Medulla oblongata (tissue), 1 donor: ENCODE measurements around the gene NEDD1.

Experiments used
- DNase-seq: peaks from one replicate; pipeline ENCODE4 v3.0.0-alpha.2; 2015; ENCODE audit errors: extremely low spot score

Gene NEDD1

GRCh38 chr12:96901175-96901574 is 5.9 kb upstream of the NEDD1 start:
- DNase-seq, result no peak

- no peak for DNase-seq
These were observed 5.0 kb upstream of the NEDD1 start for GRCh38 chr12:96902076-96902475.

- no peak for DNase-seq
These were observed 584 bp upstream of the NEDD1 start for GRCh38 chr12:96906498-96906848.

GRCh38 chr12:96907671-96908422 is 790 bp downstream of the NEDD1 start:
- peak; percentile 31 for DNase-seq

GRCh38 chr12:96908423-96908675 is 1.3 kb downstream of the NEDD1 start:
- DNase-seq, result no peak

DNA sequence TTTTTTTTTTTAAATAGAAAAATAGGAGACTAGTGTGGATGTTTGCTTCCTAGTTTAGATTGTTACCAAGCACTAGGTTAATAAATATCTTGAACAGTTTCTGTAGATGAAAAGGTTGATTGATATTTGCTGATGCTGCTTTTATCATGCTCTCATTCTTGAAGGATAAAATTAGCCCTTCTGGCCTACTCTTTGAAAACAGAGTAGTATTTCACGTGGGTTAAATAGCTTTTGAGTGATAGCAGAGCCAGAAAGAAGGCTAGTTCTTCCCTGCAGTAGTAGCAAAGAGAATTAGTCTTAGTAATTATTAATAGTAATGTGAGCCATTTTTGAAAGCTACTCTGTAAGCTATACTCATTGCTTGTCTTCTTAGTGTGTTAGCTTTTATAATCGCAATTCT is 5.2 kb downstream of the NEDD1 start:
- no peak for DNase-seq

- DNase-seq, result no peak
These were observed 5.9 kb downstream of the NEDD1 start for GRCh38 chr12:96912943-96913342.

GRCh38 chr12:96919510-96920210 is 12.6 kb downstream of the NEDD1 start:
- DNase-seq, result no peak

- no peak for DNase-seq
These were observed 41.7 kb downstream of the NEDD1 start for GRCh38 chr12:96948782-96949181.

DNA sequence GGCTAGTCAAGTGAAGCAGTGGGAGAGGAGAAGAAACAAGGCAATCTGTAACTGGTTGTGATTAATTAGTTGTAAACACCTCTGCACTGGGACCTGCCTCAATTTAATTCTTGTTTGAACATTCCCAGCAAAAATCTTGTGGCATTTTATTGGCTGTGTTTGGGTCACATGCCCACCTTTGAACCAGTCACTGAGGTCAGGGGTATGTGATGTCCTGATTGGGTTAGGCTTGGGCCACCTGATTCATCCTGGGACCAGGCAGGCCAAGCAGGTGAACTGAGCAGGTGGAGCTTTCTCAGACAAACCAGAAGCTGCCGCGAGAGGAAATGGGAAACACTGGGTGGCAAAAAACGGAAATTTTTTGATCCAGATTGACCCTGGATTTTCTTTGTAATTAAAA is 72.5 kb downstream of the NEDD1 start:
- DNase-seq, result no peak

DNA sequence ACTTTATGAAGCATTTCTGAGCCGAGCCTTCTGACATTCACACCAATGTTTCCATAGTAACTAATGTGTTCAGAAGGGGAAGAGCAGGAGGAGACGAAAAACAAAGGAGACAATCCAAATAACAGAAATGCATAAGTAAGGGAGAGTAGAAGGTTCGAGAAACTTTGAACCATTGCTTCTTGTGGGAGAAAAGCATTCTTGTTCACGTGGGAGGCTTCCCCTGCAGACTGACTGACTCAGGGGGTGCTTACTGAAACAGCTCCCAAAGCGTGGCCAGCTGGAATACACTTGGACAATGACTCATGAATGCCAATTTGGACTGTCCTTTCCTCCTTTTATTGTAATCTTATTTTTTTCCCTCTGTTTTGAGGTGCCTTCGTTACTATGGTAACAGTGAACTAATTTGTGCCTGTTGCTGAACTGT is 73.9 kb downstream of the NEDD1 start:
- DNase-seq, result peak; percentile 11

DNA sequence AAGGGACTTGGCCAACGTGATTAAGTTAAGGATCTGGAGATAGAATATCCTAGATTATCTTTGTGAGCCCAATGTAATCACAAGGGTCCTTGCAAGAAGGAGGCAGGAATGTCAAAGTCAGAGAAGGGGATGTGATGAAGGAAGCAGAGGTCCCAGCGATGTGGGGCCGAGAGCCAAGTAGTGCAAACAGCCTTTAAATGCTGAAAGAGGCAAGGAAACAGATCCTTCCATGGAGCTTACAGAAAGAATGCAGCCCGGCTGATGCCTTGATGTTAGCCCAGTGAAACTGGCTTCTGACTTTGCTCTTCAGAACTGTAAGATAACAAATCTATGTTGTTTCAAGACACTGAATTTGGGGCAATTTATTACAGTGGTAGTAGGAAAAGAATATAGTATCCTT is 74.9 kb downstream of the NEDD1 start:
- no peak for DNase-seq

DNA sequence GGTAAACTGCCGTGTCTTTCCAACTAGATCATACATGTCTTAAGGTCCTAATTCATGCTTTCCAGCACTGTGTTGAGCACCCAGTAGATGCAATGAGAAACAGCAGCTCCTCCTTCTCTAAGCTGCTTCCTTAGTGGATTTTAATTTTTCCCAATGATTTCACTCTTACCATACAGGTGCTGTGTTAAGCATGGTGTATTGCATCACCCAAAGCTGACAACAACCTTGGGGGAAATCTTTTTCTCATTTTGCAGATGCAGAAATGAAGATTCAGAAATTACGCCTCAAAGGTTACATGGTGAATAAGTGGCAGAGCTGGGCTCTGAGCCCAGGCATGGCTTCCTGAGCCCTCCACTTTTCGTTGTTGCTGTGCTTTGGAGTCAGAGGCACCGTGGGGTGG is 75.6 kb downstream of the NEDD1 start:
- no peak for DNase-seq

DNA sequence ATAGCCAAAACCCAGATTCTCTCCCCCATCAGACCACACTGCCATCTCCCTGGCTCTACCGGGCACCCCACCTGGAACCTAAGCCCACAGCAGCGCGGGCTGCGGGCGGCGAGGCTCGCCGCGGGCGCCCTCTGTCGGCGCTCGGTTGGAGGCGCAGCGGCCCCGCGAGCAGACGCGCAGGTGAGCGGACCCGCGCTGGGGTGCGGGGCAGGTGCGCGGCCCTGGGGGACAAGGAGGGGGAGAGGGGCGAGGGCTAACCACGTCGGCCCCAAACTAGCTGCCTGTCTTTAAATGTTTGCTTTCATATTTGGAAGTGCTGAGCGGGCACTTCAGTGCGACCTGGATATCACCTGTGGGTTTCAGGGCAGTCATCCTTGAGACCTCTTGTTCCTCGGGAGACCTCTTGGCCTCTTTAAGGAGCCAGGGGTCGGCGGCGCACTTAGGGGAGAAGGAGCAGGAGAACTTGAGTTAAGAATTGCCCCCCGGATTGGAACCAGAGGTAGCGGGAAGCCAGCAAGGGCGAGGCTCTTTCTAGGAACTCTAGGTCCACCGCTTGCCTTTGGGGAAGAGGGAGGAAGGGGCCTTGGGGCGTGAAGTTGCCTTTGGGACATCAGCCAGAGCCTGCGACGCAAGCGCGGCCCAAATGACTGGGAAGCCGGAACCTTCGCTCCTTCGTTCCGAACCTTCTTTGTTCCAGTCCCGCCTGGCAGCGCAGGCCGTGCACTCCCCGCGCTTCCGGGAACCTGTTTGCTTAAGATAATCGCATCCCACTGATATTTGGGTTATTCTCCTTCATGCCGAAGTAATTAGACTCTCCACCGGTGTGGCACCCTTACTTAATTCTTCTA is 78.7 kb downstream of the NEDD1 start:
- DNase-seq, result peak; percentile 10

- peak; percentile 68 for DNase-seq
These were observed 79.9 kb downstream of the NEDD1 start for GRCh38 chr12:96986883-96987523.

DNA sequence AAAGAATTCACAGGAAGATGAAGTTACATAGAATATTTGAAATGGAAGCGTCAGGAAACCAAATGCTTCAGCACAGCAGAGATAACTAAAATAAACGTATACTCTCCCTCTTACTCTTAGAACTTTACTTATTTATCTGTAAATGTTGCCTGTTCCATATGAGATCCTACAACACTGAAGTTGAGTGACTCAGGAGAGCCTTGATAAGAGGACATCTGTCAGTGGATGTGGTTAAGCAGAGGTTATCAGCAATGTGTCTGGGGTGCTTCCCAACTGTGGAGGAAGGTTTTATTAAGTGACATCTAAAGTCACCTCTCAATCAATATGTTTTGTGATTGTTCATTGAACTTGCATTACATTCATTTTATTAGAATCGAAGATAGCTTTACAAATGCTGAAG is 81.9 kb downstream of the NEDD1 start:
- DNase-seq, result no peak

DNA sequence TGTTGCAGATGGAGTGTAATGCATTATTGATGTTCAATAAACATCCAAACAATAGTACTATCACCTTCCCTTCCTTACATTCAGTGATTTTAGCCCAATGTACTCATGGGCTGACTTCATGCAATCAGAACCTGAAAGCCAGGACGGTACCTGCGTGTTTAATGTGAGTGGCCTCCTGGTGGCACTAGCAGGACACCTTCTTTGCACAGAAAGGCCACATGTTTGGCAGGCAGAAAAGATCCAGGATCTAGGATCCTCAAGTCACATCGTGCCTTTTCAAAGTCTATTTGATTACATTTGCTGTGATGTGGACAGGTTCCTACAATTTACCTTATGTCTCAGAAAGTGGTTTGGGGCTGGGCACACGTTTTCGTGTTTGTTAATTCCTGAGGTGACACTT is 82.9 kb downstream of the NEDD1 start:
- DNase-seq, result no peak

DNA sequence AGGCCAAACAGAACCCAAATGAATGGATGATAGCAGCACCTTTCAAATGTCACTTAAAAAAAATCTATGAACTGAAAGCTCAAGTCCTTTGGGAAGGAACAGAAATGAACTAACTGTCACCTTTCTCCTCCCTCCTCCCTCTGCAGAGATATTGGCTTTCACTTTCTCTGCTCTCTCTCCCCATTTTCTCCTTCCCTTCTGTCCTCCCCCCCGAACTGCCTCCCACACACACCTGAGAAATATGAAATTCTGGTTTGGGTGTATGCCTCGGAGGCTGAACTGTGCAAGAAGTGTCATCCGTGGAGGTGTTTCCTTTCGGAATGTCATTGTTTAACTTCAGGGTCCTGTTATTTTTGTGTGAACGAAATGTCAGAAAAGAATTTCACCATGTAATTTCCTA is 87.8 kb downstream of the NEDD1 start:
- no peak for DNase-seq

DNA sequence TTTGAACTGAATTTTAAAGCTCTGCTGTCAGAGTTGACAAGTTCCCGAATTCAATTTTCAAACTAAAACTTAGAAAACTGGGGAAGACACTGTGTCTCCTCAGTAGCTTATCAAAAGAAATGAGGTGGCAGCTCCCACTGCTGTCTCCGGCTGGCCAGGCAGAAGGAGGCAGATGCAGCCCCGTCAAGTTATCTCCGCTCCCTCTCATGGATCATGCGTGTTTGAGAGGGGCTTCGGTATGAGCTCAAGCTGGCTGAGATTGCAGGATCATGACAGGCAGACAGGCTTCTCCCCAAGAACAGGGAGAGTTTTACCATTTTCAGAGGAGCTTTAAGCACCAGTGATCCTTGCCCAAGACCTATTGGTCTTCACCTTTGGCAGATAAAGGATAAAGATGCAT is 88.8 kb downstream of the NEDD1 start:
- no peak for DNase-seq

- DNase-seq, result no peak
These were observed 90.9 kb downstream of the NEDD1 start for GRCh38 chr12:96997797-96998484.

DNA sequence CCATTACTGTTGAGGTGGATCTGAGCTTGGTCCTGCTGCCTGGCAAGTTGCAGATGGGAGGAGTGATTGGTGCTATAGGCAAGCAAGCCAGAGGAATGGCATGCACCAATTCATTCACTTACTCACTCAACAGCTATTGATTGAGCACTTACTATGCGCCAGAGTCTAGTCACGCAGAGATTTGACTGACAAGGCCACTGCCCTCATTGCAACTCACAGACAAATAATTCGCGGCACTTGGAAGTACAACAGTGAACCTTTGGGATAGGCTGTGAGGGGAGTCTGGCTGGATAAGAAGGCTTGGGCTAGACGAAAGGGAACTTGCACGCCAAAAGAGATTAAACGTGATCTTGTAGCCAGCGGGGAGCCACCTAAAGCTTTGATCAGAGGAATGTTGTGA is 96.2 kb downstream of the NEDD1 start:
- no peak for DNase-seq
